K562 (cell line): Measurements from ENCODE around the gene CMTM4. TPM values are rescaled to one million over a fixed set of nuclear protein-coding genes. Genes with fewer than 3 reads are reported as not detected.

Experiments used
- CAMTA2 ChIP-seq: fragments of 250-450 bp; sonication (Bioruptor Pico); conservative IDR thresholded peaks from 2 replicates; pipeline ENCODE4 v1.5.1; 2022
- ELF2 ChIP-seq: fragments of 250-450 bp; sonication (Bioruptor Pico); IDR thresholded peaks from 2 replicates; pipeline ENCODE4 v1.5.0; 2021; ENCODE audit warnings: mild to moderate bottlenecking
- FIP1L1 ChIP-seq: fragments of 200-400 bp; formaldehyde crosslinking; IDR thresholded peaks from 2 replicates; pipeline ENCODE4 v1.6.1; 2018; ENCODE audit warnings: mild to moderate bottlenecking, low read depth, low read length; ENCODE audit not compliant: poor library complexity, severe bottlenecking
- IFI16 ChIP-seq: fragments of 250-450 bp; sonication (Bioruptor Pico); IDR thresholded peaks from 2 replicates; pipeline ENCODE4 v2.1.2; 2022; ENCODE audit warnings: mild to moderate bottlenecking, inconsistent platforms
- MCM2 ChIP-seq: fragments of 450-650 bp; IDR thresholded peaks from 2 replicates; pipeline ENCODE4 v1.6.1; 2017; ENCODE audit warnings: low read depth, mild to moderate bottlenecking
- NCOA2 ChIP-seq, 2 experiments: fragments of 450-650 bp; IDR thresholded peaks; 2 replicates each; pipeline ENCODE4 v1.6.1; 2018; ENCODE audit warnings: mild to moderate bottlenecking in 2 of 2, moderate library complexity in 1 of 2; ENCODE audit not compliant: partially characterized antibody in 2 of 2
- NUFIP1 ChIP-seq: fragments of 450-650 bp; IDR thresholded peaks from 2 replicates; pipeline ENCODE4 v1.6.1; 2018; ENCODE audit not compliant: partially characterized antibody
- PPARD ChIP-seq: fragments of 250-450 bp; sonication (Bioruptor Pico); IDR thresholded peaks from 2 replicates; pipeline ENCODE4 v1.8.0; 2022; ENCODE audit warnings: inconsistent platforms, mild to moderate bottlenecking, moderate library complexity
- RAD21 ChIP-seq, 2 experiments: fragments of 250-450 bp in 1 of 2; fragments of 450-650 bp in 1 of 2; sonication (Bioruptor Pico) in 1 of 2; formaldehyde crosslinking in 1 of 2; IDR thresholded peaks in 1 of 2; conservative IDR thresholded peaks in 1 of 2; 2 replicates each; pipeline versions ENCODE4 v1.4.0 to v1.8.0; 2020 to 2022; ENCODE audit warnings: mild to moderate bottlenecking in 2 of 2, moderate library complexity in 1 of 2
- RUNX1 ChIP-seq: sonication (generic); IDR thresholded peaks from 2 replicates; pipeline ENCODE4 v1.6.1; 2016; ENCODE audit warnings: antibody characterized with exemption, low read depth
- SMC3 ChIP-seq: conservative IDR thresholded peaks from 2 replicates; pipeline ENCODE4 v1.6.1; 2011; ENCODE audit warnings: low read depth, low read length, improper control_type of control experiment; ENCODE audit not compliant: insufficient read depth
- ZC3H8 ChIP-seq: fragments of 450-650 bp; IDR thresholded peaks from 2 replicates; pipeline ENCODE4 v1.6.1; 2017
- ZNF134 ChIP-seq: fragments of 250-450 bp; sonication (Bioruptor Pico); conservative IDR thresholded peaks from 2 replicates; pipeline ENCODE4 v1.4.0; 2020
- ZNF316 ChIP-seq: fragments of 450-650 bp; IDR thresholded peaks from 2 replicates; pipeline ENCODE4 v1.6.1; 2016
- ZNF384 ChIP-seq: IDR thresholded peaks from 2 replicates; pipeline ENCODE4 v1.6.1; 2012; ENCODE audit warnings: low read depth, low read length, improper control_type of control experiment
- ZNF79 ChIP-seq: fragments of 250-450 bp; sonication (Bioruptor Pico); IDR thresholded peaks from 2 replicates; pipeline ENCODE4 v1.4.0; 2020; ENCODE audit warnings: low read depth, mild to moderate bottlenecking, moderate library complexity
- polyA plus RNA-seq, 8 experiments: library from polyadenylated mRNA; depleted of rRNA in 4 of 8; stranded (reverse) in 5 of 8; unstranded in 3 of 8; fragments of >200 nt; fragmentation: Nextera tagmentation in 2 of 8; fragmentation: Illumina TruSeq in 1 of 8; extraction: Ambion mirVana in 2 of 8; extraction: Trizol in 1 of 8; gene quantifications; 2 replicates each; pipeline versions ENCODE4 v1.2.1 to v1.2.3, GENCODE V29; 2011 to 2014; ENCODE audit warnings: inconsistent platforms in 1 of 8, missing spikeins in 1 of 8
- total RNA-seq, 7 experiments: library from RNA; depleted of rRNA in 6 of 7; stranded (reverse); fragments of >200 nt in 6 of 7; fragmentation: Illumina TruSeq in 2 of 7; extraction: Trizol in 2 of 7; gene quantifications; 2 replicates each; pipeline versions ENCODE4 v1.2.1 to v1.2.3, GENCODE V29; 2011 to 2021; ENCODE audit warnings: low replicate concordance in 1 of 7
- TF ChIP-seq, protein P1 (sequence below): fragments of 250-450 bp; sonication (Bioruptor Pico); IDR thresholded peaks from 2 replicates; pipeline ENCODE4 v1.8.0; 2022; ENCODE audit warnings: inconsistent platforms, mild to moderate bottlenecking, moderate library complexity, borderline replicate concordance
- TF ChIP-seq, protein P2 (sequence below): IDR thresholded peaks from 2 replicates; pipeline ENCODE4 v1.6.1; 2011; ENCODE audit warnings: borderline replicate concordance, low read depth, mild to moderate bottlenecking, moderate library complexity, low read length; ENCODE audit not compliant: insufficient read depth, poor library complexity, severe bottlenecking
- TF ChIP-seq, protein P3 (sequence below): fragments of 250-450 bp; sonication (Bioruptor Pico); IDR thresholded peaks from 2 replicates; pipeline ENCODE4 v1.5.0; 2020; ENCODE audit warnings: mild to moderate bottlenecking
- TF ChIP-seq, protein P4 (sequence below): fragments of 450-650 bp; formaldehyde crosslinking; IDR thresholded peaks from 2 replicates; pipeline ENCODE4 v1.4.0; 2020; ENCODE audit warnings: mild to moderate bottlenecking, moderate library complexity
- TF ChIP-seq, protein P5 (sequence below): fragments of 250-450 bp; sonication (Bioruptor Pico); IDR thresholded peaks from 2 replicates; pipeline ENCODE4 v1.4.0; 2020

CMTM4 gene
- total and polyA plus RNA-seq, 9 of the 15 experiments (the other 6 are each of a cell fraction or from before 2014, with no cell fraction given): 2.0 to 21.3 (median 12.5) TPM

DNA sequence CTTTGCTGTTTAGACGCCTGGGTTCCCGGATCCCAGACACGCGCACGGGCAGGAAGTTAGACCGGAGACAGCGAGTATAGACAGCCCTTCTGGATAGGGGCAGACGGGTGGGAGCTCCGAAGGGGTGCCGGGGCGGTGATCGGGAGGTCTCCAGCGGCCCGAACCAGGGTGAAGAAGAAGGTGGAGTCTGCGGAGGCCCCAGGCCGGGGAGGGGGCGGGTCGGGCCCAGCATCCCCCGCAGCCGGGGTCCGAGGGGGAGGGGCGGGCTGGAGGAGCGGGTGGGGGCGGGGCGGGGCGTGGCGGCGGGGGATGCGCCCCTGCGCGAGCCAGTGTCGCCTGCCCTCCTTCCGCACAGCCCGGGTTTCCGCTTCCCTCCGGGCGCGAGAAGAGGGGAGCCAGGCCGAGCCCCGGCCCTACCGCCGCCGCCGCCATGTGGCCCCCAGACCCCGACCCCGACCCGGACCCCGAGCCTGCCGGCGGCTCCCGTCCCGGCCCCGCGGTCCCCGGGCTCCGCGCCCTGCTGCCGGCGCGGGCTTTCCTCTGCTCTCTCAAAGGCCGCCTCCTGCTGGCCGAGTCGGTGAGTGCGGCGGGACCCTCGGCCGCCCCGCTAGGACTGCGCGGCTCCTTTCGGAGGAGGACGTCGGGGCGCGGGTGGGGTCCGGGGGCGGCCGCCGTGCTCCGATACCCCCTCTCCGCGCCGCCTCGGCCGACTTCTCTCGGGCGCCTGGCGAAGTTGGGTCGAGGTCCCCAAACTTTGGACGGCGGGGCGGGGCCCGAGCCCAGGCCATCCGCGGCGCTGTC, 92.0 kb downstream of the CMTM4 start, which contains the start of gene CMTM3 (continued):
- TF ChIP-seq PPARD (CRISPR knock-in tag) (no peak), CAMTA2 (no peak), ZNF384 (no peak), ZNF134 (no peak), MCM2 (no peak), SMC3 (0 out of 2 replicates have a peak, but pooled peaks have one; percentile 25), RAD21 (CRISPR knock-in tag; conservative IDR thresholded peaks at IDR 0.05 in 1 of 2, IDR thresholded peaks at IDR 0.05 in 1 of 2) (peak; percentile 39 to 55), FIP1L1 (no peak), ZNF316 (no peak), NCOA2 (IDR thresholded peaks at IDR 0.05; ENCODE audit: partially characterized antibody in 2 of 2) (no peak), RUNX1 (no peak), ZNF79 (CRISPR knock-in tag) (no peak), ZC3H8 (no peak), NUFIP1 (no peak), IFI16 (CRISPR knock-in tag) (no peak), ELF2 (CRISPR knock-in tag) (no peak)
- TF ChIP-seq, protein P1, sequence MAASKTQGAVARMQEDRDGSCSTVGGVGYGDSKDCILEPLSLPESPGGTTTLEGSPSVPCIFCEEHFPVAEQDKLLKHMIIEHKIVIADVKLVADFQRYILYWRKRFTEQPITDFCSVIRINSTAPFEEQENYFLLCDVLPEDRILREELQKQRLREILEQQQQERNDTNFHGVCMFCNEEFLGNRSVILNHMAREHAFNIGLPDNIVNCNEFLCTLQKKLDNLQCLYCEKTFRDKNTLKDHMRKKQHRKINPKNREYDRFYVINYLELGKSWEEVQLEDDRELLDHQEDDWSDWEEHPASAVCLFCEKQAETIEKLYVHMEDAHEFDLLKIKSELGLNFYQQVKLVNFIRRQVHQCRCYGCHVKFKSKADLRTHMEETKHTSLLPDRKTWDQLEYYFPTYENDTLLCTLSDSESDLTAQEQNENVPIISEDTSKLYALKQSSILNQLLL (CRISPR knock-in tag): no peak
- TF ChIP-seq, protein P2, sequence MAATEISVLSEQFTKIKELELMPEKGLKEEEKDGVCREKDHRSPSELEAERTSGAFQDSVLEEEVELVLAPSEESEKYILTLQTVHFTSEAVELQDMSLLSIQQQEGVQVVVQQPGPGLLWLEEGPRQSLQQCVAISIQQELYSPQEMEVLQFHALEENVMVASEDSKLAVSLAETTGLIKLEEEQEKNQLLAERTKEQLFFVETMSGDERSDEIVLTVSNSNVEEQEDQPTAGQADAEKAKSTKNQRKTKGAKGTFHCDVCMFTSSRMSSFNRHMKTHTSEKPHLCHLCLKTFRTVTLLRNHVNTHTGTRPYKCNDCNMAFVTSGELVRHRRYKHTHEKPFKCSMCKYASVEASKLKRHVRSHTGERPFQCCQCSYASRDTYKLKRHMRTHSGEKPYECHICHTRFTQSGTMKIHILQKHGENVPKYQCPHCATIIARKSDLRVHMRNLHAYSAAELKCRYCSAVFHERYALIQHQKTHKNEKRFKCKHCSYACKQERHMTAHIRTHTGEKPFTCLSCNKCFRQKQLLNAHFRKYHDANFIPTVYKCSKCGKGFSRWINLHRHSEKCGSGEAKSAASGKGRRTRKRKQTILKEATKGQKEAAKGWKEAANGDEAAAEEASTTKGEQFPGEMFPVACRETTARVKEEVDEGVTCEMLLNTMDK: peak; percentile 75
- TF ChIP-seq, protein P3, sequence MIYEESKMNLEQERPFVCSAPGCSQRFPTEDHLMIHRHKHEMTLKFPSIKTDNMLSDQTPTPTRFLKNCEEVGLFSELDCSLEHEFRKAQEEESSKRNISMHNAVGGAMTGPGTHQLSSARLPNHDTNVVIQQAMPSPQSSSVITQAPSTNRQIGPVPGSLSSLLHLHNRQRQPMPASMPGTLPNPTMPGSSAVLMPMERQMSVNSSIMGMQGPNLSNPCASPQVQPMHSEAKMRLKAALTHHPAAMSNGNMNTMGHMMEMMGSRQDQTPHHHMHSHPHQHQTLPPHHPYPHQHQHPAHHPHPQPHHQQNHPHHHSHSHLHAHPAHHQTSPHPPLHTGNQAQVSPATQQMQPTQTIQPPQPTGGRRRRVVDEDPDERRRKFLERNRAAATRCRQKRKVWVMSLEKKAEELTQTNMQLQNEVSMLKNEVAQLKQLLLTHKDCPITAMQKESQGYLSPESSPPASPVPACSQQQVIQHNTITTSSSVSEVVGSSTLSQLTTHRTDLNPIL (CRISPR knock-in tag): no peak
- TF ChIP-seq, protein P4, sequence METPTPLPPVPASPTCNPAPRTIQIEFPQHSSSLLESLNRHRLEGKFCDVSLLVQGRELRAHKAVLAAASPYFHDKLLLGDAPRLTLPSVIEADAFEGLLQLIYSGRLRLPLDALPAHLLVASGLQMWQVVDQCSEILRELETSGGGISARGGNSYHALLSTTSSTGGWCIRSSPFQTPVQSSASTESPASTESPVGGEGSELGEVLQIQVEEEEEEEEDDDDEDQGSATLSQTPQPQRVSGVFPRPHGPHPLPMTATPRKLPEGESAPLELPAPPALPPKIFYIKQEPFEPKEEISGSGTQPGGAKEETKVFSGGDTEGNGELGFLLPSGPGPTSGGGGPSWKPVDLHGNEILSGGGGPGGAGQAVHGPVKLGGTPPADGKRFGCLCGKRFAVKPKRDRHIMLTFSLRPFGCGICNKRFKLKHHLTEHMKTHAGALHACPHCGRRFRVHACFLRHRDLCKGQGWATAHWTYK: no peak
- TF ChIP-seq, protein P5, sequence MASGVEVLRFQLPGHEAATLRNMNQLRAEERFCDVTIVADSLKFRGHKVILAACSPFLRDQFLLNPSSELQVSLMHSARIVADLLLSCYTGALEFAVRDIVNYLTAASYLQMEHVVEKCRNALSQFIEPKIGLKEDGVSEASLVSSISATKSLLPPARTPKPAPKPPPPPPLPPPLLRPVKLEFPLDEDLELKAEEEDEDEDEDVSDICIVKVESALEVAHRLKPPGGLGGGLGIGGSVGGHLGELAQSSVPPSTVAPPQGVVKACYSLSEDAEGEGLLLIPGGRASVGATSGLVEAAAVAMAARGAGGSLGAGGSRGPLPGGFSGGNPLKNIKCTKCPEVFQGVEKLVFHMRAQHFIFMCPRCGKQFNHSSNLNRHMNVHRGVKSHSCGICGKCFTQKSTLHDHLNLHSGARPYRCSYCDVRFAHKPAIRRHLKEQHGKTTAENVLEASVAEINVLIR (CRISPR knock-in tag): no peak
